HepG2 (cell line): ENCODE measurements around the gene SIX3. TPM values are rescaled to one million over a fixed set of nuclear protein-coding genes. Genes with fewer than 3 reads are reported as not detected.

ENCODE experiments used
- ATAC-seq: fragments of 200-7000 bp; cut with Tn5 transposase; 3 replicates; pipeline ENCODE4 v1.9.1; 2020; ENCODE audit warnings: mild to moderate bottlenecking, moderate library complexity
- BruUV-seq: library from RNA; stranded (reverse); fragments of 400-500 nt; replicated peaks from 2 replicates; lab custom pipeline; 2021; lab: Mats Ljungman, UMichigan
- CTCF ChIA-PET: fragments of 300-600 bp; formaldehyde crosslinking; extraction: SDS; loops from one replicate; lab custom pipeline; 2021; ENCODE audit warnings: low total read pairs, inconsistent platforms, low intra/inter-chr PET ratio; lab: Yijun Ruan, JAX
- POLR2A ChIA-PET: fragments of 350-600 bp; sonication (Branson Sonifier 250); formaldehyde crosslinking; loops from one replicate; lab custom pipeline; 2020; ENCODE audit warnings: antibody characterized with exemption, inconsistent platforms; lab: Yijun Ruan, JAX
- DNase-seq: peaks from one replicate; pipeline ENCODE4 v3.0.0-alpha.2; 2015; ENCODE audit warnings: low spot score
- FAIRE-seq: peaks from 3 replicates; lab custom pipeline; 2011; peaks lifted over from hg19 to GRCh38; lab: Jason Lieb, UNC
- H2AFZ ChIP-seq: one replicate; pipeline ENCODE4 v1.6.1; 2011; ENCODE audit warnings: low read length, inconsistent platforms
- H3K27ac ChIP-seq: fragments of 300-600 bp; 3 replicates; pipeline ENCODE4 v1.8.0; 2011; ENCODE audit warnings: mixed run types, mild to moderate bottlenecking, mixed read lengths, low read length, inconsistent platforms; ENCODE audit not compliant: insufficient read depth; ENCODE audit errors: extremely low read length
- H3K27me3 ChIP-seq, 2 experiments: fragments of 200-600 bp in 1 of 2; 2 replicates in 1 of 2; 3 replicates in 1 of 2; pipeline versions ENCODE4 v1.6.0 to v1.8.0; 2011; ENCODE audit warnings: low read length in 2 of 2, mild to moderate bottlenecking in 2 of 2, moderate library complexity in 2 of 2, inconsistent platforms in 1 of 2; ENCODE audit not compliant: insufficient read depth in 2 of 2, control insufficient read depth in 1 of 2
- H3K36me3 ChIP-seq, 2 experiments: fragments of 200-600 bp in 1 of 2; replicated peaks in 1 of 2; 2 replicates in 1 of 2; 3 replicates in 1 of 2; pipeline versions ENCODE4 v1.5.1 to v1.8.0; 2011; ENCODE audit warnings: low read length in 2 of 2, inconsistent platforms in 1 of 2; ENCODE audit not compliant: insufficient read depth in 2 of 2, control insufficient read depth in 1 of 2
- H3K4me1 ChIP-seq: 2 replicates; pipeline ENCODE4 v1.5.1; 2012; ENCODE audit warnings: low read length, inconsistent platforms; ENCODE audit not compliant: insufficient read depth
- H3K4me2 ChIP-seq: 2 replicates; pipeline ENCODE4 v1.6.0; 2011; ENCODE audit warnings: low read depth, low read length, inconsistent platforms
- H3K4me3 ChIP-seq, 3 experiments: fragments of 200-600 bp in 1 of 3; sonication (generic), shearing (Covaris generic) in 1 of 3; replicated peaks in 1 of 3; 2 replicates each; pipeline ENCODE4 v1.5.1; 2011 to 2016; ENCODE audit warnings: low read length in 3 of 3, inconsistent platforms in 2 of 3, low read depth in 2 of 3, mild to moderate bottlenecking in 2 of 3, control low read depth in 1 of 3, mixed read lengths in 1 of 3; ENCODE audit not compliant: insufficient read depth in 1 of 3
- H3K79me2 ChIP-seq: one replicate; pipeline ENCODE4 v1.6.1; 2011; ENCODE audit warnings: low read length, inconsistent platforms; ENCODE audit not compliant: insufficient read depth
- H3K9ac ChIP-seq: 2 replicates; pipeline ENCODE4 v1.6.0; 2011; ENCODE audit warnings: mild to moderate bottlenecking, low read depth, low read length, inconsistent platforms; ENCODE audit not compliant: insufficient read depth
- H3K9me3 ChIP-seq: 2 replicates; pipeline ENCODE4 v1.5.1; 2012; ENCODE audit warnings: mild to moderate bottlenecking, low read length
- H4K20me1 ChIP-seq: 2 replicates; pipeline ENCODE4 v1.6.0; 2011; ENCODE audit warnings: inconsistent platforms, mild to moderate bottlenecking, low read length, moderate library complexity; ENCODE audit not compliant: insufficient read depth
- DPF2 ChIP-seq: sonication (generic); formaldehyde crosslinking; IDR thresholded peaks from 2 replicates; pipeline ENCODE4 v1.4.0; 2020; ENCODE audit warnings: mild to moderate bottlenecking, low read depth, missing genetic modification reagents, borderline replicate concordance
- EZH2 ChIP-seq: conservative IDR thresholded peaks from 2 replicates; pipeline ENCODE4 v1.6.1; 2012; ENCODE audit warnings: mild to moderate bottlenecking, low read depth, low read length, moderate library complexity
- NFRKB ChIP-seq: fragments of 450-650 bp; IDR thresholded peaks from 2 replicates; pipeline ENCODE4 v1.6.1; 2017
- PAWR ChIP-seq: sonication (generic); formaldehyde crosslinking; IDR thresholded peaks from 2 replicates; pipeline ENCODE4 v1.4.0; 2020; ENCODE audit warnings: missing genetic modification reagents, mild to moderate bottlenecking, borderline replicate concordance
- REXO4 ChIP-seq: sonication (generic); formaldehyde crosslinking; IDR thresholded peaks from 2 replicates; pipeline ENCODE4 v1.8.0; 2022; ENCODE audit warnings: missing genetic modification reagents, mild to moderate bottlenecking, borderline replicate concordance
- U2AF2 ChIP-seq: fragments of 200-400 bp; formaldehyde crosslinking; IDR thresholded peaks from 2 replicates; pipeline ENCODE4 v1.6.1; 2017; ENCODE audit warnings: low read depth, mild to moderate bottlenecking, low read length
- WGBS: methylation state at CpG from one replicate; pipeline ENCODE4 v1.1.6; 2017; ENCODE audit warnings: low lambda C conversion rate; 5-methylcytosine and 5-hydroxymethylcytosine counted together
- in situ Hi-C: cut with HindIII; loops from 2 replicates; pipeline ENCODE4 v1.10.0; 2017; ENCODE audit warnings: low pct_unique_long_range_greater_than_20kb; ENCODE audit not compliant: extremely low pct_ligation_motif_present
- intact Hi-C: fragments of 100-400 bp; cut with micrococcal nuclease; formaldehyde crosslinking; loops from one replicate; pipeline ENCODE4 v1.10.0; 2022; ENCODE audit not compliant: unreplicated experiment
- polyA plus RNA-seq, 8 experiments: library from polyadenylated mRNA; depleted of rRNA in 3 of 8; stranded (reverse) in 7 of 8; unstranded in 1 of 8; fragments of >200 nt; fragmentation: Illumina TruSeq in 4 of 8; extraction: Trizol in 4 of 8; gene quantifications; 2 replicates each; pipeline versions ENCODE4 v1.2.1 to v1.2.3, GENCODE V29; 2011 to 2016; ENCODE audit warnings: low read depth in 4 of 8, missing spikeins in 1 of 8, mixed read lengths in 1 of 8; ENCODE audit not compliant: insufficient read depth in 1 of 8
- total RNA-seq, 5 experiments: library from RNA; depleted of rRNA; stranded (reverse); fragments of >200 nt; fragmentation: Illumina TruSeq; extraction: Trizol; gene quantifications; 2 replicates each; pipeline ENCODE4 v1.2.3, GENCODE V29; 2016; ENCODE audit warnings: low read depth in 1 of 5
- TF ChIP-seq, protein P1 (sequence below): sonication (generic); formaldehyde crosslinking; IDR thresholded peaks from one replicate; pipeline ENCODE4 v1.5.1; 2020; ENCODE audit warnings: mild to moderate bottlenecking, missing genetic modification reagents; ENCODE audit errors: not compliant biosample characterization

SIX3 gene
- total and polyA plus RNA-seq, 2 of the 13 experiments (the other 11 are each of a cell fraction or from before 2014, with no cell fraction given): not detected

- DNase-seq: no peak
- Histone ChIP-seq H3K36me3 (no peaks in the 10 kb centered on the region), H4K20me1 (no peaks in the 10 kb centered on the region), H2AFZ (no peak overlapping the region), H3K9me3 (no peaks in the 10 kb centered on the region), H3K27ac (no peak overlapping the region), H3K4me1 (peaks cover 32% of the 10 kb centered on the region), H3K4me3 (no peak overlapping the region), H3K79me2 (no peaks in the 10 kb centered on the region), H3K27me3 (peaks cover 38 to 93% of the 10 kb centered on the region in 2 experiments), H3K9ac (no peak overlapping the region), H3K4me2 (no peak overlapping the region)
- 68% methylated on average over 14 of the region's 14 CpGs for WGBS
- intact Hi-C loops: no loop called here
- ChIA-PET POLR2A (interaction anchor here (0.6 kb wide), 1 partner anchor 1203 kb away, joined by 3 read pairs; no protein-coding TSS in a partner anchor), CTCF (no interaction called here)
- in situ Hi-C loops: loop anchor here (10.0 kb wide), 1 partner anchor 545 kb away; no protein-coding TSS in a partner anchor
- no TSS peak for BruUV-seq
- ATAC-seq: no peak
- TF ChIP-seq U2AF2: no peak
- FAIRE-seq: no peak
Measured at GRCh38 chr2:44940049-44940494, 1.4 kb upstream of the SIX3 start.

GRCh38 chr2:44940732-44941464 is 604 bp upstream of the SIX3 start:
- H3K9ac ChIP-seq: no peak overlapping the region
- ATAC-seq (no peak), DNase-seq (no peak), FAIRE-seq (no peak)
- H3K4me2 ChIP-seq: no peak overlapping the region
- H3K4me3 ChIP-seq: no peak overlapping the region
- TF ChIP-seq EZH2: 0 out of 2 replicates have a peak, but pooled peaks have one; percentile 35
- TF ChIP-seq REXO4 (CRISPR knock-in tag): no peak
- no peak for TF ChIP-seq NFRKB
- TF ChIP-seq PAWR: no peak
- TF ChIP-seq, protein P1, sequence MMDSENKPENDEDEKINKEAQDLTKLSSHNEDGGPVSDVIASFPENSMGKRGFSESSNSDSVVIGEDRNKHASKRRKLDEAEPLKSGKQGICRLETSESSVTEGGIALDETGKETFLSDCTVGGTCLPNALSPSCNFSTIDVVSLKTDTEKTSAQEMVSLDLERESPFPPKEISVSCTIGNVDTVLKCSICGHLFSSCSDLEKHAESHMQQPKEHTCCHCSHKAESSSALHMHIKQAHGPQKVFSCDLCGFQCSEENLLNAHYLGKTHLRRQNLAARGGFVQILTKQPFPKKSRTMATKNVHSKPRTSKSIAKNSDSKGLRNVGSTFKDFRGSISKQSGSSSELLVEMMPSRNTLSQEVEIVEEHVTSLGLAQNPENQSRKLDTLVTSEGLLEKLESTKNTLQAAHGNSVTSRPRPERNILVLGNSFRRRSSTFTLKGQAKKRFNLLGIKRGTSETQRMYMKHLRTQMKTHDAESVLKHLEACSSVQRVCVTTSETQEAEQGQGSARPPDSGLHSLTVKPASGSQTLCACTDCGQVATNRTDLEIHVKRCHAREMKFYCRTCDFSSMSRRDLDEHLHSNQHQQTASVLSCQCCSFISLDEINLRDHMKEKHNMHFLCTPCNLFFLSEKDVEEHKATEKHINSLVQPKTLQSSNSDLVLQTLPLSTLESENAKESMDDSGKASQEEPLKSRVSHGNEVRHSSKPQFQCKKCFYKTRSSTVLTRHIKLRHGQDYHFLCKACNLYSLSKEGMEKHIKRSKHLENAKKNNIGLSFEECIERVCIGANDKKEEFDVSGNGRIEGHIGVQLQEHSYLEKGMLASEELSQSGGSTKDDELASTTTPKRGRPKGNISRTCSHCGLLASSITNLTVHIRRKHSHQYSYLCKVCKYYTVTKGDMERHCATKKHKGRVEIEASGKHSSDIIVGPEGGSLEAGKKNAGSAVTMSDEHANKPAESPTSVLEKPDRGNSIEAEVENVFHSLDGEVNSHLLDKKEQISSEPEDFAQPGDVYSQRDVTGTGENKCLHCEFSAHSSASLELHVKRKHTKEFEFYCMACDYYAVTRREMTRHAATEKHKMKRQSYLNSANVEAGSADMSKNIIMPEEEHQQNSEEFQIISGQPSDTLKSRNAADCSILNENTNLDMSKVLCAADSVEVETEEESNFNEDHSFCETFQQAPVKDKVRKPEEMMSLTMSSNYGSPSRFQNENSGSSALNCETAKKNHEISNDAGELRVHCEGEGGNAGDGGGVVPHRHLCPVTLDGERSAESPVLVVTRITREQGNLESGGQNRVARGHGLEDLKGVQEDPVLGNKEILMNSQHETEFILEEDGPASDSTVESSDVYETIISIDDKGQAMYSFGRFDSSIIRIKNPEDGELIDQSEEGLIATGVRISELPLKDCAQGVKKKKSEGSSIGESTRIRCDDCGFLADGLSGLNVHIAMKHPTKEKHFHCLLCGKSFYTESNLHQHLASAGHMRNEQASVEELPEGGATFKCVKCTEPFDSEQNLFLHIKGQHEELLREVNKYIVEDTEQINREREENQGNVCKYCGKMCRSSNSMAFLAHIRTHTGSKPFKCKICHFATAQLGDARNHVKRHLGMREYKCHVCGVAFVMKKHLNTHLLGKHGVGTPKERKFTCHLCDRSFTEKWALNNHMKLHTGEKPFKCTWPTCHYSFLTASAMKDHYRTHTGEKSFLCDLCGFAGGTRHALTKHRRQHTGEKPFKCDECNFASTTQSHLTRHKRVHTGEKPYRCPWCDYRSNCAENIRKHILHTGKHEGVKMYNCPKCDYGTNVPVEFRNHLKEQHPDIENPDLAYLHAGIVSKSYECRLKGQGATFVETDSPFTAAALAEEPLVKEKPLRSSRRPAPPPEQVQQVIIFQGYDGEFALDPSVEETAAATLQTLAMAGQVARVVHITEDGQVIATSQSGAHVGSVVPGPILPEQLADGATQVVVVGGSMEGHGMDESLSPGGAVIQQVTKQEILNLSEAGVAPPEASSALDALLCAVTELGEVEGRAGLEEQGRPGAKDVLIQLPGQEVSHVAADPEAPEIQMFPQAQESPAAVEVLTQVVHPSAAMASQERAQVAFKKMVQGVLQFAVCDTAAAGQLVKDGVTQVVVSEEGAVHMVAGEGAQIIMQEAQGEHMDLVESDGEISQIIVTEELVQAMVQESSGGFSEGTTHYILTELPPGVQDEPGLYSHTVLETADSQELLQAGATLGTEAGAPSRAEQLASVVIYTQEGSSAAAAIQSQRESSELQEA (CRISPR knock-in tag): no peak
- no peak for TF ChIP-seq DPF2 (CRISPR knock-in tag)
- POLR2A ChIA-PET: no interaction called here
- no peak overlapping the region for H3K27ac ChIP-seq
- no TSS peak for BruUV-seq
- H3K27me3 ChIP-seq: peaks cover 32 to 92% of the 10 kb centered on the region in 2 experiments
- no peak overlapping the region for H2AFZ ChIP-seq
- no peaks in the 10 kb centered on the region for H3K79me2 ChIP-seq
- peaks cover 23% of the 10 kb centered on the region for H3K4me1 ChIP-seq
- CTCF ChIA-PET: no interaction called here
- intact Hi-C loops (no loop called here), in situ Hi-C loops (loop anchor here (10.0 kb wide), 1 partner anchor 546 kb away; no protein-coding TSS in a partner anchor)
- no peaks in the 10 kb centered on the region for H3K36me3 ChIP-seq
- 42% methylated on average over 25 of the region's 25 CpGs for WGBS
- no peaks in the 10 kb centered on the region for H3K9me3 ChIP-seq
- H4K20me1 ChIP-seq: no peaks in the 10 kb centered on the region
